NCI-H82 (cell line): ENCODE results near the gene ATP11A.
"Not testable (repeated sequence)": the region's sequence is repeated elsewhere in the genome, so short reads cannot be mapped to it uniquely, and the experiment has no call there.

Experiments
- DNase-seq: peaks from one replicate; lab custom pipeline; 2025; lab: John Stamatoyannopoulos, UW

ATP11A gene

GRCh38 chr13:112839356-112840105 is 149.7 kb downstream of the ATP11A start:
- no peak for DNase-seq

GRCh38 chr13:112840472-112841302 is 150.8 kb downstream of the ATP11A start:
- no peak for DNase-seq

GRCh38 chr13:112841303-112842015 is 151.6 kb downstream of the ATP11A start:
- DNase-seq: not testable (repeated sequence)

GRCh38 chr13:112842343-112842856 is 152.6 kb downstream of the ATP11A start:
- no peak for DNase-seq

GRCh38 chr13:112842931-112843391 is 153.1 kb downstream of the ATP11A start:
- no peak for DNase-seq

- DNase-seq: no peak
Observed at GRCh38 chr13:112843392-112844111, 153.7 kb downstream of the ATP11A start.

GRCh38 chr13:112844411-112844810 is 154.6 kb downstream of the ATP11A start:
- no peak for DNase-seq

- no peak for DNase-seq
Observed at GRCh38 chr13:112844879-112845278, 155.0 kb downstream of the ATP11A start.

- DNase-seq: no peak
Observed at GRCh38 chr13:112845511-112846144, 155.8 kb downstream of the ATP11A start.

- no peak for DNase-seq
Observed at GRCh38 chr13:112846411-112847115, 156.7 kb downstream of the ATP11A start.

GRCh38 chr13:112849500-112849899 is 159.7 kb downstream of the ATP11A start:
- DNase-seq: no peak

- no peak for DNase-seq
Observed at GRCh38 chr13:112850273-112850672, 160.4 kb downstream of the ATP11A start.

- no peak for DNase-seq
Observed at GRCh38 chr13:112851107-112852038, 161.5 kb downstream of the ATP11A start.

- DNase-seq: no peak
Observed at GRCh38 chr13:112852392-112852791, 162.6 kb downstream of the ATP11A start.

GRCh38 chr13:112852808-112853207 is 163.0 kb downstream of the ATP11A start:
- no peak for DNase-seq

GRCh38 chr13:112854321-112854720 is 164.5 kb downstream of the ATP11A start:
- DNase-seq: no peak

- no peak for DNase-seq
Observed at GRCh38 chr13:112855859-112856258, 166.0 kb downstream of the ATP11A start.

GRCh38 chr13:112857914-112858490 is 168.2 kb downstream of the ATP11A start:
- no peak for DNase-seq
